Stimulated activated effector memory CD8-positive, alpha-beta T cell treated with anti-CD3 and anti-CD28 coated beads, Interleukin-12 subunit alpha, Interleukin-12 subunit beta, amount 100 ng/mL, for 72 hours (primary cell): ENCODE measurements around the gene CSGALNACT2.
"Not testable (repeated sequence)": the region's sequence is repeated elsewhere in the genome, so short reads cannot be mapped to it uniquely, and the experiment has no call there.

ENCODE experiments used
- ATAC-seq: fragments of 150-1000 bp; cut with Tn5 transposase; 2 replicates; pipeline ENCODE4 v1.10.0; 2021
- DNase-seq, 2 donors: peaks; one replicate each; pipeline ENCODE4 v3.0.0; 2021 to 2022; ENCODE audit warnings: low spot score in 2 of 2
- H3K27ac Mint-ChIP-seq: one replicate; pipeline ENCODE4 v1.8.0; 2022; ENCODE audit warnings: mild to moderate bottlenecking, mixed read lengths
- H3K36me3 Mint-ChIP-seq: one replicate; pipeline ENCODE4 v1.8.0; 2022; ENCODE audit warnings: mild to moderate bottlenecking, mixed read lengths
- H3K4me1 Mint-ChIP-seq: one replicate; pipeline ENCODE4 v1.8.0; 2022; ENCODE audit warnings: mixed read lengths
- H3K4me3 Mint-ChIP-seq: one replicate; pipeline ENCODE4 v1.8.0; 2022; ENCODE audit warnings: mild to moderate bottlenecking, mixed read lengths
- H3K9me3 Mint-ChIP-seq: one replicate; pipeline ENCODE4 v1.8.0; 2022; ENCODE audit warnings: mixed read lengths

CSGALNACT2 gene

GRCh38 chr10:43214071-43214955 lies 76.1 kb downstream of the CSGALNACT2 start:
- Mint-ChIP-seq H3K36me3 (no peaks in the 10 kb centered on the region), H3K27ac (no peak overlapping the region), H3K4me3 (no peak overlapping the region), H3K4me1 (peaks cover 17% of the 10 kb centered on the region), H3K9me3 (no peaks in the 10 kb centered on the region)
- ATAC-seq (no peak), DNase-seq (no peak)

- ATAC-seq = no peak
- Mint-ChIP-seq H3K9me3 (no peaks in the 10 kb centered on the region), H3K36me3 (no peaks in the 10 kb centered on the region), H3K4me1 (peaks cover 17% of the 10 kb centered on the region), H3K4me3 (no peak overlapping the region), H3K27ac (no peak overlapping the region)
- no peak for DNase-seq
Measured at GRCh38 chr10:43214956-43215561, 76.8 kb downstream of the CSGALNACT2 start.

DNA sequence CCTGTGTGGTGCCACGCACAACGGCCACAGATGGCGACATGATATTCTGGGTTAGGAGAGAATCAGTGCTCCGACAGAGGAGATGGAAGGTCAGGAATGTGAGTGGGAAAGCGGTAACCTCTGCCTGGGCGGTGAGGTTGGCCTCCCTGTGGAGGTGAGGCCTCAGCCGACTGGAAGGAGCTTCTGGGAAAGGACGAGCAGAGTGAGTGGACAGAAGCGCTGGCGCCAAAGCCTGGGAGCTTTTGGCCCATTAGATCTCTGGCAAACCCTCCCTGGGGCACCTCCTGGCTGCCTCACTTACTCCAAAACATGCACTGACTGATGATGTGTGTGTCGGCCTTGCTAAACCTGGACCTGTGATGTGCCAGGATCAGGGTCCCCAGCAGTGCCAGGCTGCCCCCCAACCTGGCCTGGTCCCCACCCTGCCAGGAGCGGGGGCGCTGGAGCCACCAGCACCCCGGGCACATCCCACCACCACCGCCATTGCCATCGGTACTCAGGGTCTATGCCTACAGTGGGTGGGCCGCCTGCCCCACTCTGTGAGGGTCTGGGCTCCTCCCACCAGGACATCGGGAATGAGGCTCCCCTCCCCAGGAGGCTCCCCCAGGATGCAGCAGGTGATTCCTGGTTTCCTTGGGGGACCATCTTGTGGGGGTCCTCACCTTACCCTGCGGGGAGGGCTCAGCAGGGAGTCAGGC lies 77.7 kb downstream of the CSGALNACT2 start:
- Mint-ChIP-seq H3K4me3 (no peak overlapping the region), H3K9me3 (no peaks in the 10 kb centered on the region), H3K36me3 (no peaks in the 10 kb centered on the region), H3K4me1 (peaks cover 18% of the 10 kb centered on the region), H3K27ac (peak overlapping the region; percentile 52)
- DNase-seq (no peak), ATAC-seq (no peak)

- H3K9me3 Mint-ChIP-seq = no peaks in the 10 kb centered on the region
- H3K27ac Mint-ChIP-seq = peak overlapping the region; percentile 90
Measured at GRCh38 chr10:43216931-43217562, 78.8 kb downstream of the CSGALNACT2 start.

DNA sequence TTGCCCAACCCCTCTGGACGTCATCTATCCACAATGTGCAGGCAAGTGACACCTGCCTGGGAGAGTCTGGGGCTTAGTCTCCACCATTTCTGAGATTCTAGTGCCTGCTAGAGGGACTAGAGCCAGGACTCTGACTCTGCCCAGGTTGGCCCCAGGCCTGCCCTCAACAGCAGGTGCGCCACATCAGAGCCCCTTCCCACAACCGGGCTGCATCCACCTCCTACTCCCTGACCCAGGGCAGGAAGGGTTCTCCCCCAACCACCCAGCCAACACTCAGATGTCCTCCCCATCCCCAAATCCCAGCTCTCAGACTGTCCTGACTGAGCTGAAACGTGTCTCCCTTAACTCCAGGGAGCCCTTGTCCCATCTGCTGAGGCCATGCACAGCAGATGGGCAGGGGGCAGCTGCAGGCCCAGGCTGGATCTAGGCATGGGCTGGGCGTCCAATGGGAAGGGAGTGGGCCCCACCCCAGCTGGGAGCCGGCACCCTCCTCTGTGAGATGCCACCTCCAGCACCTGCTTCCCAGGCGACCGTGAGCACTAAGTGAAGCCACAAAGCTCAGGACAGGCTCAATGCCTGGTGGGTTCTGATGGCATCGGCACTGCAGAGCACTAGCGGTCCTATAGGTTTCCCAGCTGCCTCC lies 79.4 kb downstream of the CSGALNACT2 start:
- Mint-ChIP-seq H3K4me3 (no peak overlapping the region), H3K36me3 (no peaks in the 10 kb centered on the region), H3K27ac (peak overlapping the region; percentile 90), H3K9me3 (no peaks in the 10 kb centered on the region), H3K4me1 (peaks cover 36% of the 10 kb centered on the region)
- DNase-seq (no peak), ATAC-seq (no peak)

More at GRCh38 chr10:43216931-43217562, 78.8 kb downstream of the CSGALNACT2 start:
- H3K4me1 Mint-ChIP-seq = peaks cover 30% of the 10 kb centered on the region
- no peak overlapping the region for H3K4me3 Mint-ChIP-seq
- H3K36me3 Mint-ChIP-seq = no peaks in the 10 kb centered on the region
- DNase-seq = no peak
- no peak for ATAC-seq

- H3K27ac Mint-ChIP-seq = peak overlapping the region; percentile 90
- H3K4me3 Mint-ChIP-seq = no peak overlapping the region
- H3K4me1 Mint-ChIP-seq = peaks cover 38% of the 10 kb centered on the region
- H3K9me3 Mint-ChIP-seq = no peaks in the 10 kb centered on the region
- ATAC-seq = no peak
- H3K36me3 Mint-ChIP-seq = no peaks in the 10 kb centered on the region
- DNase-seq = no peak
Measured at GRCh38 chr10:43218206-43218950, 80.1 kb downstream of the CSGALNACT2 start.

GRCh38 chr10:43218951-43219837 lies 80.9 kb downstream of the CSGALNACT2 start:
- Mint-ChIP-seq H3K36me3 (no peaks in the 10 kb centered on the region), H3K4me3 (no peak overlapping the region), H3K4me1 (peaks cover 36% of the 10 kb centered on the region), H3K27ac (no peak overlapping the region), H3K9me3 (no peaks in the 10 kb centered on the region)
- DNase-seq (no peak), ATAC-seq (no peak)

DNA sequence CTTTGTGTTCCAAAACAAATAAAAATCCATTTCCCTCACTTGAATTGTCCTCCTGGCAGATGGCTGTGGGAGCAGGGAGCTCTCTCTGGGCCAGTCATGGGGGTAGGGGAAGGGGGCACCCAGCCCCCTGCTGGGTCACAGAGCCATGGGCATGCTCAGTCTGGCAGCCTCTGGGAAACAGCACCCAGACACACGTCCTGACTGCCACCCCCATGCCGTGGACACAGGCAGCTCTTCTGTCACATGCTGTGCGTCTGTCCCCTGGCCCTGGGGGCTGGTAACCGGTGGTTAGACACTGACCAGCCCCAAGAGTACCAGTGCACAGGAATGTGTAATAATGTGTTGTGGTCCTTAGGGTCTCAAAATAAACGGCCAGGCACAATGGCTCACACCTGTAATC lies 81.6 kb downstream of the CSGALNACT2 start:
- H3K36me3 Mint-ChIP-seq = no peaks in the 10 kb centered on the region
- no peak overlapping the region for H3K4me3 Mint-ChIP-seq
- H3K27ac Mint-ChIP-seq = no peak overlapping the region
- no peaks in the 10 kb centered on the region for H3K9me3 Mint-ChIP-seq
- H3K4me1 Mint-ChIP-seq = peaks cover 36% of the 10 kb centered on the region
- DNase-seq = no peak
- no peak for ATAC-seq

GRCh38 chr10:43220251-43220650 lies 82.0 kb downstream of the CSGALNACT2 start:
- peaks cover 40% of the 10 kb centered on the region for H3K4me1 Mint-ChIP-seq
- H3K4me3 Mint-ChIP-seq, H3K9me3 Mint-ChIP-seq, DNase-seq, H3K36me3 Mint-ChIP-seq, ATAC-seq, H3K27ac Mint-ChIP-seq: not testable (repeated sequence)

GRCh38 chr10:43220657-43221418 lies 82.6 kb downstream of the CSGALNACT2 start:
- Mint-ChIP-seq H3K4me1 (peaks cover 46% of the 10 kb centered on the region), H3K27ac (peak overlapping the region; percentile 58), H3K36me3 (peaks cover 4% of the 10 kb centered on the region), H3K4me3 (peak overlapping the region; percentile 14), H3K9me3 (no peaks in the 10 kb centered on the region)
- peak; percentile 63 for ATAC-seq
- DNase-seq = no peak

DNA sequence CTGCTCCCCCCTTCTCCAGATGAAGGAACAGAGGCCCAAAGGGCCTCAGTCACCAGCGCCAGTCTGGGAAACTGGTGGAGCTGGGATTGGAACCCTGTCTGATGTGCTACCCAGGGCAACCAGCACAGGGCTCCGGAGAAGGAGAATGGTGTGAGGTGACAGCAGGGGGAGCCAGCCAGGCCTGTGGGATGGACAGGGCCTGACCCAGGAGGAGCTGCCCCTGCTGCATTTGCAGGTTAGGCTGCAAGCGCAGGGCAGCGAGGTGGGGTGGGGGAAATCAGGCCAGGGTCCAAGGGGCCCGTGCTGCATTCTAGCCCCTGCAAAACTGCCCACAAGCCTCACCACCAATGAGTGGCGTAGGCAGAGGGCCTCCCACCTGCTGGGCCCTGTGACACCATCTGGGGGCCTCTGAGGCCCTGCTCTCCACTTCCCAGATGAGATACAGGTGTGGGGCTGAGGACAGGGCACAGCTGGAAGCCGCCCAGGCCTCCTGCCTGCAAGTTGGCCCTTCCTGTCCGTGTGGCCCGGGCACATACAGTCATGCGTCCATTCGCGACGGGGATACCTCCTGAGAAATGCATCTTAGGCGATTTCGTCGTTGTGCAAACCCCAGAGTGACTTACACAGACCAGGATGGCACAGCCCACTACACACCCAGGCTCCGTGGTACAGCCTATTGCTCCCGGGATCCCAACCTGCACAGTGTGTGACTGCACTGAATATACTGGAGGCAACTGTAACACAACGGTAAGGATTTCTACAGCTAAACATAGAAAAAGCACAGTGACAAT lies 83.4 kb downstream of the CSGALNACT2 start:
- peak; percentile 39 for ATAC-seq
- H3K4me3 Mint-ChIP-seq = peak overlapping the region; percentile 14
- no peaks in the 10 kb centered on the region for H3K9me3 Mint-ChIP-seq
- peak in 1 of 2 donors; percentile 48 for DNase-seq
- peaks cover 54% of the 10 kb centered on the region for H3K4me1 Mint-ChIP-seq
- peaks cover 6% of the 10 kb centered on the region for H3K36me3 Mint-ChIP-seq
- H3K27ac Mint-ChIP-seq = peak overlapping the region; percentile 58

DNA sequence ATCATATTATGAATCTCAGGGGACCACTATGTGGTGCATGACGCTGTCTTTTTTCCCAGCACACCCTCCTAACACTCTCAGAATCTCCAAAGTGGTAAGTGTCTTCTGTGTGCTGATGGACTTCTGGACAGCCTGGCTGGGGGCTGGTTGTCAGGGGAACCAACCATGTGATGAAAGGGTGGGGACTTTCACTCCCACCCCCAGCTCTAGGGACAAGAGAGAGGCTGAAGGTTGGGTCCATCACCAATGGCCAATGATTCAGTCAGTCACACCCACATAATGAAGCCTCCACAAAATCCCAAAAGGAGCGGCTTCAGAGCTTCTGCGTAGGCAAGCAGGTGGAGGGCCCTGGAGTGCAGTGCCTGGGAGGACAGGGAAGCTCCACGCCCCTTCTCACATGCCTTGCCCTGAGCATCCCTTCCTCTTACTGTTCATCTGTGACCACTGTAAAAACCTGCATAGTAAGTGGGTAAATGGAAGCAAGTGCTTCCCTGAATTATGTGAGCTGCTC lies 84.0 kb downstream of the CSGALNACT2 start:
- Mint-ChIP-seq H3K4me1 (peaks cover 57% of the 10 kb centered on the region), H3K36me3 (peaks cover 6% of the 10 kb centered on the region), H3K27ac (peak overlapping the region; percentile 75), H3K4me3 (peak overlapping the region; percentile 14), H3K9me3 (no peaks in the 10 kb centered on the region)
- ATAC-seq (no peak), DNase-seq (peak in 1 of 2 donors; percentile 44)
